T-helper 2 cell treated with Interferon-gamma antibody and Interleukin-4, amounts not matched to agents 5 μg/mL and 100 μg/mL, for 36 hours (primary cell): ENCODE measurements around the gene RAB38.
A peak's percentile ranks its signal among the peaks of the same experiment; 100 is the strongest.

Experiments
- DNase-seq: peaks from one replicate; pipeline ENCODE4 v3.0.0; 2021; ENCODE audit warnings: low spot score
- H3K27ac Mint-ChIP-seq: one replicate; pipeline ENCODE4 v1.8.0; 2021; ENCODE audit warnings: mild to moderate bottlenecking, mixed read lengths
- H3K27me3 Mint-ChIP-seq: one replicate; pipeline ENCODE4 v1.8.0; 2021; ENCODE audit warnings: low read depth, mixed read lengths
- H3K36me3 Mint-ChIP-seq: one replicate; pipeline ENCODE4 v1.8.0; 2021; ENCODE audit warnings: low read depth, mixed read lengths
- H3K4me1 Mint-ChIP-seq: one replicate; pipeline ENCODE4 v1.8.0; 2021; ENCODE audit warnings: low read depth, mixed read lengths
- H3K4me3 Mint-ChIP-seq: one replicate; pipeline ENCODE4 v1.8.0; 2022; ENCODE audit warnings: mild to moderate bottlenecking, moderate library complexity, mixed read lengths
- H3K9me3 Mint-ChIP-seq: one replicate; pipeline ENCODE4 v1.8.0; 2021; ENCODE audit warnings: mixed read lengths

The RAB38 gene

GRCh38 chr11:88183233-88183632, 8.0 kb upstream of the RAB38 start:
- Mint-ChIP-seq H3K36me3 (no peaks in the 10 kb centered on the region), H3K4me3 (no peak overlapping the region), H3K4me1 (peaks cover 16% of the 10 kb centered on the region), H3K27me3 (peaks cover 37% of the 10 kb centered on the region), H3K9me3 (no peaks in the 10 kb centered on the region), H3K27ac (no peak overlapping the region)
- no peak for DNase-seq

GRCh38 chr11:88181776-88182175, 6.5 kb upstream of the RAB38 start:
- Mint-ChIP-seq H3K4me3 (no peak overlapping the region), H3K27me3 (peaks cover 35% of the 10 kb centered on the region)

GRCh38 chr11:88179971-88180629, 4.9 kb upstream of the RAB38 start:
- peaks cover 39% of the 10 kb centered on the region for H3K27me3 Mint-ChIP-seq
- H3K4me3 Mint-ChIP-seq = no peak overlapping the region
- H3K4me1 Mint-ChIP-seq = peaks cover 21% of the 10 kb centered on the region
- no peaks in the 10 kb centered on the region for H3K9me3 Mint-ChIP-seq
- no peak overlapping the region for H3K27ac Mint-ChIP-seq
- no peak for DNase-seq
- no peaks in the 10 kb centered on the region for H3K36me3 Mint-ChIP-seq

More at GRCh38 chr11:88181776-88182175, 6.5 kb upstream of the RAB38 start:
- Mint-ChIP-seq H3K9me3 (no peaks in the 10 kb centered on the region), H3K27ac (no peak overlapping the region), H3K4me1 (peaks cover 20% of the 10 kb centered on the region), H3K36me3 (no peaks in the 10 kb centered on the region)
- DNase-seq = no peak

GRCh38 chr11:88179141-88179540, 3.9 kb upstream of the RAB38 start:
- Mint-ChIP-seq H3K9me3 (no peaks in the 10 kb centered on the region), H3K36me3 (no peaks in the 10 kb centered on the region), H3K27me3 (peaks cover 41% of the 10 kb centered on the region), H3K27ac (peak overlapping the region; percentile 9), H3K4me1 (peaks cover 26% of the 10 kb centered on the region), H3K4me3 (no peak overlapping the region)
- DNase-seq = peak; percentile 61

- Mint-ChIP-seq H3K4me3 (no peak overlapping the region), H3K4me1 (peaks cover 27% of the 10 kb centered on the region), H3K27ac (no peak overlapping the region), H3K27me3 (peaks cover 34% of the 10 kb centered on the region), H3K9me3 (no peaks in the 10 kb centered on the region), H3K36me3 (no peaks in the 10 kb centered on the region)
- DNase-seq = no peak
Measured at GRCh38 chr11:88178191-88178590, 2.9 kb upstream of the RAB38 start.

GRCh38 chr11:88175569-88176075, 379 bp upstream of the RAB38 start:
- Mint-ChIP-seq H3K4me1 (peaks cover 27% of the 10 kb centered on the region), H3K9me3 (no peaks in the 10 kb centered on the region), H3K4me3 (no peak overlapping the region), H3K27me3 (peaks cover 21% of the 10 kb centered on the region), H3K36me3 (no peaks in the 10 kb centered on the region), H3K27ac (no peak overlapping the region)
- DNase-seq = no peak

- no peaks in the 10 kb centered on the region for H3K36me3 Mint-ChIP-seq
- H3K4me1 Mint-ChIP-seq = peaks cover 16% of the 10 kb centered on the region
- no peak for DNase-seq
- peaks cover 18% of the 10 kb centered on the region for H3K27me3 Mint-ChIP-seq
- no peak overlapping the region for H3K27ac Mint-ChIP-seq
- H3K4me3 Mint-ChIP-seq = peak overlapping the region; percentile 70
- no peaks in the 10 kb centered on the region for H3K9me3 Mint-ChIP-seq
Measured at GRCh38 chr11:88173956-88174355, 1.3 kb downstream of the RAB38 start.

GRCh38 chr11:88171982-88172381, 3.3 kb downstream of the RAB38 start:
- H3K27ac Mint-ChIP-seq = no peak overlapping the region
- H3K9me3 Mint-ChIP-seq = no peaks in the 10 kb centered on the region
- H3K27me3 Mint-ChIP-seq = peaks cover 15% of the 10 kb centered on the region
- H3K36me3 Mint-ChIP-seq = no peaks in the 10 kb centered on the region
- H3K4me3 Mint-ChIP-seq = no peak overlapping the region
- DNase-seq = no peak
- H3K4me1 Mint-ChIP-seq = peaks cover 8% of the 10 kb centered on the region

- Mint-ChIP-seq H3K9me3 (no peaks in the 10 kb centered on the region), H3K27me3 (peaks cover 11% of the 10 kb centered on the region), H3K27ac (no peak overlapping the region), H3K4me3 (no peak overlapping the region), H3K36me3 (no peaks in the 10 kb centered on the region), H3K4me1 (peaks cover 8% of the 10 kb centered on the region)
- DNase-seq = no peak
Measured at GRCh38 chr11:88170673-88171072, 4.6 kb downstream of the RAB38 start.

- Mint-ChIP-seq H3K4me3 (no peak overlapping the region), H3K9me3 (no peaks in the 10 kb centered on the region), H3K27ac (no peak overlapping the region), H3K4me1 (peaks cover 5% of the 10 kb centered on the region), H3K27me3 (peaks cover 8% of the 10 kb centered on the region), H3K36me3 (no peaks in the 10 kb centered on the region)
- no peak for DNase-seq
Measured at GRCh38 chr11:88169881-88170280, 5.4 kb downstream of the RAB38 start.

GRCh38 chr11:88169471-88169870, 5.8 kb downstream of the RAB38 start:
- Mint-ChIP-seq H3K9me3 (no peaks in the 10 kb centered on the region), H3K27me3 (peaks cover 5% of the 10 kb centered on the region), H3K27ac (no peak overlapping the region), H3K4me3 (no peak overlapping the region), H3K36me3 (no peaks in the 10 kb centered on the region), H3K4me1 (peaks cover 5% of the 10 kb centered on the region)
- DNase-seq = no peak

GRCh38 chr11:88167853-88168252, 7.4 kb downstream of the RAB38 start:
- Mint-ChIP-seq H3K27ac (no peak overlapping the region), H3K27me3 (peaks cover 6% of the 10 kb centered on the region), H3K4me1 (no peaks in the 10 kb centered on the region), H3K9me3 (no peaks in the 10 kb centered on the region), H3K36me3 (no peaks in the 10 kb centered on the region), H3K4me3 (no peak overlapping the region)
- DNase-seq = no peak

GRCh38 chr11:88164806-88165585, 10.2 kb downstream of the RAB38 start:
- H3K4me1 Mint-ChIP-seq = no peaks in the 10 kb centered on the region
- H3K4me3 Mint-ChIP-seq = no peak overlapping the region
- peaks cover 12% of the 10 kb centered on the region for H3K27me3 Mint-ChIP-seq
- no peaks in the 10 kb centered on the region for H3K9me3 Mint-ChIP-seq
- H3K27ac Mint-ChIP-seq = no peak overlapping the region
- no peaks in the 10 kb centered on the region for H3K36me3 Mint-ChIP-seq
- no peak for DNase-seq

- no peak for DNase-seq
- Mint-ChIP-seq H3K27me3 (peaks cover 18% of the 10 kb centered on the region), H3K36me3 (no peaks in the 10 kb centered on the region)
Measured at GRCh38 chr11:88164320-88164719, 10.9 kb downstream of the RAB38 start.

More at GRCh38 chr11:88164320-88164719, 10.9 kb downstream of the RAB38 start:
- H3K9me3 Mint-ChIP-seq = no peaks in the 10 kb centered on the region
- H3K4me1 Mint-ChIP-seq = no peaks in the 10 kb centered on the region
- no peak overlapping the region for H3K4me3 Mint-ChIP-seq
- H3K27ac Mint-ChIP-seq = no peak overlapping the region
